Mesothelial cell of epicardium (in vitro differentiated cells): ENCODE measurements around the gene SV2B. TPM values are rescaled to one million over a fixed set of nuclear protein-coding genes. Genes with fewer than 3 reads are reported as not detected.
"Not testable (repeated sequence)": the region's sequence is repeated elsewhere in the genome, so short reads cannot be mapped to it uniquely, and the experiment has no call there.

Experiments used
- DNase-seq, 2 experiments: peaks; one replicate each; pipeline ENCODE4 v3.0.0; 2021; ENCODE audit warnings: low spot score in 2 of 2; ENCODE audit not compliant: unreplicated experiment in 2 of 2
- H3K27ac Mint-ChIP-seq: 2 replicates; pipeline ENCODE4 v1.8.0; 2021; ENCODE audit warnings: mixed read lengths
- H3K27me3 Mint-ChIP-seq: 2 replicates; pipeline ENCODE4 v1.8.0; 2021; ENCODE audit warnings: low read depth, mixed read lengths
- H3K36me3 Mint-ChIP-seq: 2 replicates; pipeline ENCODE4 v1.8.0; 2021; ENCODE audit warnings: mixed read lengths
- H3K4me1 Mint-ChIP-seq: 2 replicates; pipeline ENCODE4 v1.8.0; 2021; ENCODE audit warnings: mixed read lengths
- H3K4me3 Mint-ChIP-seq: 2 replicates; pipeline ENCODE4 v1.8.0; 2021; ENCODE audit warnings: mild to moderate bottlenecking, moderate library complexity, mixed read lengths
- H3K9me3 Mint-ChIP-seq: 2 replicates; pipeline ENCODE4 v1.8.0; 2021; ENCODE audit warnings: mixed read lengths
- CTCF ChIP-seq: fragments of 200-600 bp; sonication (generic); IDR thresholded peaks from one replicate; pipeline ENCODE4 v1.5.0; 2021; ENCODE audit warnings: antibody characterized with exemption; ENCODE audit not compliant: unreplicated experiment
- total RNA-seq: library from RNA; stranded (reverse); gene quantifications from 3 replicates; pipeline ENCODE4 v1.2.1, GENCODE V29; 2021

SV2B gene
- total RNA-seq, 1 donor from 2014 or later = 0.29 TPM

- Mint-ChIP-seq H3K27me3 (peaks cover 52% of the 10 kb centered on the region), H3K27ac (no peak overlapping the region), H3K9me3 (no peaks in the 10 kb centered on the region), H3K36me3 (no peaks in the 10 kb centered on the region), H3K4me3 (no peak overlapping the region), H3K4me1 (no peaks in the 10 kb centered on the region)
- no peak for DNase-seq
- no peak for TF ChIP-seq CTCF
These were observed 29.2 kb upstream of the SV2B start for GRCh38 chr15:91070872-91071271.

- no peak for TF ChIP-seq CTCF
- DNase-seq = no peak
- Mint-ChIP-seq H3K36me3 (no peaks in the 10 kb centered on the region), H3K4me3 (no peak overlapping the region), H3K27ac (no peak overlapping the region), H3K9me3 (no peaks in the 10 kb centered on the region), H3K4me1 (no peaks in the 10 kb centered on the region), H3K27me3 (peaks cover 39% of the 10 kb centered on the region)
These were observed 27.9 kb upstream of the SV2B start for GRCh38 chr15:91072161-91072560.

- Mint-ChIP-seq H3K4me3 (no peak overlapping the region), H3K36me3 (no peaks in the 10 kb centered on the region), H3K9me3 (no peaks in the 10 kb centered on the region), H3K27me3 (peaks cover 37% of the 10 kb centered on the region), H3K4me1 (no peaks in the 10 kb centered on the region), H3K27ac (no peak overlapping the region)
- DNase-seq = no peak
- TF ChIP-seq CTCF = no peak
These were observed 27.0 kb upstream of the SV2B start for GRCh38 chr15:91073077-91073476.

GRCh38 chr15:91073768-91074167, 26.3 kb upstream of the SV2B start:
- no peak for TF ChIP-seq CTCF
- H3K4me1 Mint-ChIP-seq = no peaks in the 10 kb centered on the region
- no peak overlapping the region for H3K4me3 Mint-ChIP-seq
- H3K27me3 Mint-ChIP-seq = peaks cover 33% of the 10 kb centered on the region
- DNase-seq = no peak
- peaks cover 5% of the 10 kb centered on the region for H3K9me3 Mint-ChIP-seq
- no peaks in the 10 kb centered on the region for H3K36me3 Mint-ChIP-seq
- H3K27ac Mint-ChIP-seq = no peak overlapping the region

- DNase-seq = no peak
- TF ChIP-seq CTCF = no peak
- Mint-ChIP-seq H3K4me3 (no peak overlapping the region), H3K4me1 (no peaks in the 10 kb centered on the region), H3K9me3 (peaks cover 16% of the 10 kb centered on the region), H3K27me3 (peaks cover 27% of the 10 kb centered on the region), H3K27ac (no peak overlapping the region), H3K36me3 (no peaks in the 10 kb centered on the region)
These were observed 24.3 kb upstream of the SV2B start for GRCh38 chr15:91075739-91076138.

- no peak overlapping the region for H3K27ac Mint-ChIP-seq
- no peak for DNase-seq
- TF ChIP-seq CTCF = no peak
- no peaks in the 10 kb centered on the region for H3K36me3 Mint-ChIP-seq
- no peak overlapping the region for H3K4me3 Mint-ChIP-seq
- H3K9me3 Mint-ChIP-seq = peaks cover 22% of the 10 kb centered on the region
- no peaks in the 10 kb centered on the region for H3K4me1 Mint-ChIP-seq
- H3K27me3 Mint-ChIP-seq = peaks cover 29% of the 10 kb centered on the region
These were observed 23.0 kb upstream of the SV2B start for GRCh38 chr15:91077029-91077428.

GRCh38 chr15:91093866-91094265, 6.2 kb upstream of the SV2B start:
- not testable (repeated sequence) for H3K4me1 Mint-ChIP-seq, H3K4me3 Mint-ChIP-seq, DNase-seq, H3K36me3 Mint-ChIP-seq, H3K9me3 Mint-ChIP-seq, H3K27ac Mint-ChIP-seq
- peaks cover 66% of the 10 kb centered on the region for H3K27me3 Mint-ChIP-seq
